Osteoblast (primary cell): Measurements from ENCODE around the gene YPEL5. TPM values are rescaled to one million over a fixed set of nuclear protein-coding genes. Genes with fewer than 3 reads are reported as not detected.

Experiments
- DNase-seq: peaks from one replicate; pipeline ENCODE4 v3.0.0; 2011; ENCODE audit warnings: low spot score, mixed read lengths; ENCODE audit not compliant: insufficient read length; ENCODE audit errors: missing footprints
- H2AFZ ChIP-seq: 2 replicates; pipeline ENCODE4 v1.6.0; 2011; ENCODE audit warnings: mild to moderate bottlenecking, low read length
- H3K27ac ChIP-seq: 2 replicates; pipeline ENCODE4 v1.5.1; 2011; ENCODE audit warnings: mild to moderate bottlenecking, low read depth, low read length, moderate library complexity
- H3K27me3 ChIP-seq: 2 replicates; pipeline ENCODE4 v1.6.0; 2012; ENCODE audit warnings: mild to moderate bottlenecking, control low read depth, inconsistent platforms, low read length, moderate library complexity; ENCODE audit not compliant: insufficient read depth
- H3K36me3 ChIP-seq: 2 replicates; pipeline ENCODE4 v1.5.1; 2011; ENCODE audit warnings: mild to moderate bottlenecking, low read length, control low read depth, moderate library complexity; ENCODE audit not compliant: insufficient read depth
- H3K4me1 ChIP-seq: 2 replicates; pipeline ENCODE4 v1.5.1; 2011; ENCODE audit warnings: mild to moderate bottlenecking, low read length, control low read depth, moderate library complexity; ENCODE audit not compliant: insufficient read depth
- H3K4me2 ChIP-seq: 2 replicates; pipeline ENCODE4 v1.6.0; 2011; ENCODE audit warnings: mild to moderate bottlenecking, low read length; ENCODE audit not compliant: insufficient read depth
- H3K4me3 ChIP-seq: fragments of 200-600 bp; sonication (generic); 3 replicates; pipeline ENCODE4 v1.5.1; 2012; ENCODE audit warnings: mild to moderate bottlenecking, low read length, inconsistent platforms; ENCODE audit not compliant: insufficient read depth
- H3K79me2 ChIP-seq: 2 replicates; pipeline ENCODE4 v1.6.0; 2012; ENCODE audit warnings: mild to moderate bottlenecking, low read length, control low read depth, inconsistent platforms; ENCODE audit not compliant: insufficient read depth
- H3K9me3 ChIP-seq: 2 replicates; pipeline ENCODE4 v1.5.1; 2011; ENCODE audit warnings: low read depth, low read length, control low read depth
- H4K20me1 ChIP-seq: 2 replicates; pipeline ENCODE4 v1.6.0; 2012; ENCODE audit warnings: mild to moderate bottlenecking, low read length, control low read depth; ENCODE audit not compliant: insufficient read depth
- CTCF ChIP-seq: IDR thresholded peaks from 2 replicates; pipeline ENCODE4 v1.5.1; 2011; ENCODE audit warnings: mild to moderate bottlenecking, low read depth, low read length, moderate library complexity; ENCODE audit errors: extremely low read depth
- total RNA-seq: library from RNA; depleted of rRNA; stranded (reverse); fragments of >200 nt; gene quantifications from 2 replicates; pipeline ENCODE4 v1.2.3, GENCODE V29; 2012

The YPEL5 gene
- total RNA-seq, 1 donor = 92.3 TPM

- Histone ChIP-seq H3K9me3 (no peaks in the 10 kb centered on the region), H3K27ac (no peak overlapping the region), H3K4me3 (no peak overlapping the region), H3K27me3 (no peaks in the 10 kb centered on the region), H4K20me1 (no peaks in the 10 kb centered on the region), H3K79me2 (no peaks in the 10 kb centered on the region), H2AFZ (no peak overlapping the region), H3K4me1 (no peaks in the 10 kb centered on the region), H3K4me2 (no peak overlapping the region), H3K36me3 (no peaks in the 10 kb centered on the region)
- no peak for TF ChIP-seq CTCF
- no peak for DNase-seq
Observed at GRCh38 chr2:30194421-30194820, 47.6 kb downstream of the YPEL5 start.

GRCh38 chr2:30195016-30195415, 48.2 kb downstream of the YPEL5 start:
- no peaks in the 10 kb centered on the region for H3K4me1 ChIP-seq
- H3K79me2 ChIP-seq = no peaks in the 10 kb centered on the region
- H3K4me2 ChIP-seq = no peak overlapping the region
- no peak for DNase-seq
- TF ChIP-seq CTCF = no peak
- H4K20me1 ChIP-seq = no peaks in the 10 kb centered on the region
- no peak overlapping the region for H3K4me3 ChIP-seq
- no peak overlapping the region for H2AFZ ChIP-seq
- H3K27me3 ChIP-seq = no peaks in the 10 kb centered on the region
- H3K9me3 ChIP-seq = no peaks in the 10 kb centered on the region
- no peak overlapping the region for H3K27ac ChIP-seq
- no peaks in the 10 kb centered on the region for H3K36me3 ChIP-seq

GRCh38 chr2:30197570-30198192, 50.9 kb downstream of the YPEL5 start:
- no peak for TF ChIP-seq CTCF
- H2AFZ ChIP-seq = no peak overlapping the region
- H3K4me2 ChIP-seq = no peak overlapping the region
- H3K36me3 ChIP-seq = no peaks in the 10 kb centered on the region
- H3K9me3 ChIP-seq = no peaks in the 10 kb centered on the region
- H4K20me1 ChIP-seq = no peaks in the 10 kb centered on the region
- H3K27me3 ChIP-seq = no peaks in the 10 kb centered on the region
- DNase-seq = no peak
- no peaks in the 10 kb centered on the region for H3K79me2 ChIP-seq
- H3K4me3 ChIP-seq = no peak overlapping the region
- no peaks in the 10 kb centered on the region for H3K4me1 ChIP-seq
- H3K27ac ChIP-seq = no peak overlapping the region

GRCh38 chr2:30201990-30202389, 55.2 kb downstream of the YPEL5 start:
- Histone ChIP-seq H3K4me3 (no peak overlapping the region), H3K4me1 (no peaks in the 10 kb centered on the region), H3K27me3 (peaks cover 11% of the 10 kb centered on the region), H3K27ac (no peak overlapping the region), H3K4me2 (no peak overlapping the region), H3K9me3 (no peaks in the 10 kb centered on the region), H3K36me3 (no peaks in the 10 kb centered on the region), H2AFZ (peak overlapping the region; percentile 5), H4K20me1 (no peaks in the 10 kb centered on the region), H3K79me2 (no peaks in the 10 kb centered on the region)
- no peak for DNase-seq
- TF ChIP-seq CTCF = no peak
